A673 (cell line): ENCODE results near the gene CMIP. TPM values are rescaled to one million over a fixed set of nuclear protein-coding genes. Genes with fewer than 3 reads are reported as not detected.

Source experiments
- BruUV-seq: library from RNA; stranded (reverse); fragments of 400-500 nt; replicated peaks from 2 replicates; lab custom pipeline; 2021; lab: Mats Ljungman, UMichigan
- CTCF ChIA-PET: fragments of 300-600 bp; sonication (Branson Sonifier 250); formaldehyde crosslinking; loops from one replicate; lab custom pipeline; 2022; ENCODE audit warnings: antibody characterized with exemption; lab: Charles Lee
- POLR2A ChIA-PET: fragments of 300-600 bp; sonication (Branson Sonifier 250); formaldehyde crosslinking; loops from one replicate; lab custom pipeline; 2022; ENCODE audit warnings: antibody characterized with exemption; ENCODE audit not compliant: low non-redundant PET; lab: Charles Lee
- DNase-seq: peaks from one replicate; pipeline ENCODE4 v3.0.0-alpha.2; 2015; ENCODE audit warnings: low spot score
- H3K27ac ChIP-seq: fragments of 200-600 bp; sonication (generic); 2 replicates; pipeline ENCODE4 v1.5.1; 2016; ENCODE audit warnings: mixed run types, low read depth, mild to moderate bottlenecking, mixed read lengths, antibody characterized with exemption, low read length; ENCODE audit not compliant: poor library complexity, severe bottlenecking
- H3K27me3 ChIP-seq: fragments of 200-600 bp; sonication (generic); replicated peaks from 2 replicates; pipeline ENCODE4 v1.6.1; 2017; ENCODE audit warnings: mixed run types, low read depth, mild to moderate bottlenecking, mixed read lengths, antibody characterized with exemption, low read length; ENCODE audit not compliant: insufficient read depth, poor library complexity
- H3K36me3 ChIP-seq: fragments of 200-600 bp; sonication (generic); 2 replicates; pipeline ENCODE4 v1.6.1; 2016; ENCODE audit warnings: mixed run types, mild to moderate bottlenecking, mixed read lengths, antibody characterized with exemption, low read length; ENCODE audit not compliant: insufficient read depth, poor library complexity, severe bottlenecking
- H3K4me1 ChIP-seq: fragments of 200-600 bp; sonication (generic); 2 replicates; pipeline ENCODE4 v1.6.1; 2017; ENCODE audit warnings: mixed run types, mild to moderate bottlenecking, mixed read lengths, antibody characterized with exemption, low read length; ENCODE audit not compliant: insufficient read depth, poor library complexity, severe bottlenecking
- H3K4me3 ChIP-seq: fragments of 200-600 bp; sonication (generic); 2 replicates; pipeline ENCODE4 v1.5.1; 2016; ENCODE audit warnings: low read depth, mixed run types, mild to moderate bottlenecking, mixed read lengths, low read length; ENCODE audit not compliant: poor library complexity, severe bottlenecking
- H3K9me3 ChIP-seq: fragments of 200-600 bp; sonication (generic); 2 replicates; pipeline ENCODE4 v1.6.1; 2016; ENCODE audit warnings: mixed run types, low read depth, mild to moderate bottlenecking, mixed read lengths, antibody characterized with exemption, low read length; ENCODE audit not compliant: poor library complexity, severe bottlenecking
- EZH2 ChIP-seq: fragments of 200-600 bp; sonication (generic); IDR thresholded peaks from 2 replicates; pipeline ENCODE4 v1.6.1; 2017; ENCODE audit warnings: borderline replicate concordance, low read depth, mild to moderate bottlenecking, mixed read lengths, antibody characterized with exemption, low read length; ENCODE audit not compliant: poor library complexity, severe bottlenecking
- intact Hi-C: fragments of 100-400 bp; cut with micrococcal nuclease; formaldehyde crosslinking; loops from one replicate; pipeline ENCODE4 v1.10.0; 2022; ENCODE audit not compliant: unreplicated experiment
- total RNA-seq: library from RNA; stranded (reverse); gene quantifications from 2 replicates; pipeline ENCODE4 v1.2.3, GENCODE V29; 2021
- TF ChIP-seq, protein P1 (sequence below): fragments of 300-800, 200-600 bp; sonication (generic); conservative IDR thresholded peaks from 2 replicates; pipeline ENCODE4 v1.5.1; 2017; ENCODE audit warnings: low read depth, mild to moderate bottlenecking, antibody characterized with exemption, low read length, moderate library complexity, mixed read lengths

The CMIP gene
- total RNA-seq, 1 experiment from 2014 or later, result 25.5 TPM

GRCh38 chr16:81498351-81498750 lies 53.7 kb downstream of the CMIP start:
- ChIA-PET POLR2A (no interaction called here), CTCF (no interaction called here)
- TF ChIP-seq EZH2, result no peak
- TF ChIP-seq, protein P1, sequence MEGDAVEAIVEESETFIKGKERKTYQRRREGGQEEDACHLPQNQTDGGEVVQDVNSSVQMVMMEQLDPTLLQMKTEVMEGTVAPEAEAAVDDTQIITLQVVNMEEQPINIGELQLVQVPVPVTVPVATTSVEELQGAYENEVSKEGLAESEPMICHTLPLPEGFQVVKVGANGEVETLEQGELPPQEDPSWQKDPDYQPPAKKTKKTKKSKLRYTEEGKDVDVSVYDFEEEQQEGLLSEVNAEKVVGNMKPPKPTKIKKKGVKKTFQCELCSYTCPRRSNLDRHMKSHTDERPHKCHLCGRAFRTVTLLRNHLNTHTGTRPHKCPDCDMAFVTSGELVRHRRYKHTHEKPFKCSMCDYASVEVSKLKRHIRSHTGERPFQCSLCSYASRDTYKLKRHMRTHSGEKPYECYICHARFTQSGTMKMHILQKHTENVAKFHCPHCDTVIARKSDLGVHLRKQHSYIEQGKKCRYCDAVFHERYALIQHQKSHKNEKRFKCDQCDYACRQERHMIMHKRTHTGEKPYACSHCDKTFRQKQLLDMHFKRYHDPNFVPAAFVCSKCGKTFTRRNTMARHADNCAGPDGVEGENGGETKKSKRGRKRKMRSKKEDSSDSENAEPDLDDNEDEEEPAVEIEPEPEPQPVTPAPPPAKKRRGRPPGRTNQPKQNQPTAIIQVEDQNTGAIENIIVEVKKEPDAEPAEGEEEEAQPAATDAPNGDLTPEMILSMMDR, result no peak
- Histone ChIP-seq H3K9me3 (no peaks in the 10 kb centered on the region), H3K4me1 (peaks cover 23% of the 10 kb centered on the region), H3K36me3 (no peaks in the 10 kb centered on the region), H3K4me3 (no peak overlapping the region), H3K27me3 (no peaks in the 10 kb centered on the region), H3K27ac (no peak overlapping the region)
- DNase-seq, result no peak
- intact Hi-C loops, result no loop called here
- BruUV-seq, result no TSS peak

DNA sequence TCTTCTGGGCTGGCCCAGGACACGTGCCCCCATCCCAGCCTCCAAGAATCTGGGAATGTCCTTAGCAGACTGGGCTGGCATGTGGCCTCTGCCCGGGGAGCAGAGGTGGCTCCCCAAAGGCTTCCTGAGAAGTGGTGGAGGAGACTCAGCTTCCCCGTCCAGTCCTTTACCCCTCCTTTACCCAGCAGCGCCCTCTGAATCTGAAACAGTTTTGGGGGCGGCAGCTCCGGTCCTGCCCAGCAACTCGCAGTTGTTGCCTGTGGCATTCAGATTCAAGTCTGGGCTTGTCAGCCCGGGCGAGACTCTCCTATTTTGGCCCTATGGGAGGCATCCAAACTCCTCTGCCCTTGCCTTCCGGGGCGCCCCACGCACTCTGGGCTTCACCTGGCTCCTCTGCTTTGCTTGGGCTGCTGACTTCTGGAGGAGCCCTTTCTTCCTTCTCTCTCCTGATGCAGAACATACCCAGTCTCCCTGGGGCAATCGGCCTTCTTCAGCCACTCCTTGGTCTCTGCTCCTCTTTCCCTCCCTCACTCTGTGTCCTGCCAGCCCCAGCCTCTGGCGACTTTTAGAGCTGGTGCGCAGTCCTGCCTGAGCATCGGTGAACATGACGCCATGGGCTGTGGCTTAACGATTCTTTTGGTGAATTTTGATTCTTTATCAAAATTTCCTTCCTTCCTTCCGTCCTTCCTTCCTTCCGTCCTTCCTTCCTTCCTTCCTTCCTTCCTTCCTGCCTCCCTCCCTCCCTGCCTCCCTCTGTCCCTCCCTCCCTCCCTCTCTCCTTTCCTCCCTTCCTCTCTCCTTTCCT lies 55.2 kb downstream of the CMIP start:
- no peaks in the 10 kb centered on the region for H3K9me3 ChIP-seq
- CTCF ChIA-PET, result no interaction called here
- no peaks in the 10 kb centered on the region for H3K27me3 ChIP-seq
- no TSS peak for BruUV-seq
- no peak overlapping the region for H3K4me3 ChIP-seq
- TF ChIP-seq, protein P1, result no peak
- no peak for TF ChIP-seq EZH2
- peak; percentile 36 for DNase-seq
- H3K27ac ChIP-seq, result peak overlapping the region; percentile 51
- peaks cover 14% of the 10 kb centered on the region for H3K4me1 ChIP-seq
- intact Hi-C loops, result no loop called here
- POLR2A ChIA-PET, result no interaction called here
- no peaks in the 10 kb centered on the region for H3K36me3 ChIP-seq

GRCh38 chr16:81500833-81501521 lies 56.4 kb downstream of the CMIP start:
- Histone ChIP-seq H3K36me3 (no peaks in the 10 kb centered on the region), H3K9me3 (no peaks in the 10 kb centered on the region), H3K4me1 (peaks cover 14% of the 10 kb centered on the region), H3K27ac (peak overlapping the region; percentile 9), H3K27me3 (no peaks in the 10 kb centered on the region), H3K4me3 (no peak overlapping the region)
- intact Hi-C loops, result no loop called here
- CTCF ChIA-PET, result no interaction called here
- TF ChIP-seq EZH2, result no peak
- TF ChIP-seq, protein P1, result no peak
- DNase-seq, result peak; percentile 26
- TSS peak; percentile 56 for BruUV-seq
- POLR2A ChIA-PET, result no interaction called here
